ENCODE results near the gene MYO15B.

The MYO15B gene

GRCh38 chr17:75670868-75671267, 83.3 kb downstream of the MYO15B start:
- DNase-seq = no peak

DNA sequence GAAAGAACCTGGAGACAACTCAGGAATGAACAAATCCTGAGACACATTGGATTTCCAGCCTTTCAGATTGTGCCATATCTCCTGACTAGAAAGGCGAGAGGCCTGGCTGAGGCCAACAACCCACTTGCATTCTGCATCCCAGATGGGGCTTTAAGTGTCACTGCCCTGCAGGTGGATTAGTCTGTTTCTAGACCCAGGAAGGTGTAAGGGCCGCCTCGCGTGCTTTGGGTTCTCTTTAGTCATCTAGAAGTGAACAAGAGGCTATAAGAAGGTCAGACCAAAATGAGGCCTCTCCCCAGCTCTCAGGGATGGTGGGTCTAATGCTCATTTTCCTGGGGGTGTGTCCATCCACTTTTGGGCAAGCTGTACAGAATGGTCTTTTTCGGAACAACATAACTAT, 84.4 kb downstream of the MYO15B start:
- DNase-seq = no peak

DNA sequence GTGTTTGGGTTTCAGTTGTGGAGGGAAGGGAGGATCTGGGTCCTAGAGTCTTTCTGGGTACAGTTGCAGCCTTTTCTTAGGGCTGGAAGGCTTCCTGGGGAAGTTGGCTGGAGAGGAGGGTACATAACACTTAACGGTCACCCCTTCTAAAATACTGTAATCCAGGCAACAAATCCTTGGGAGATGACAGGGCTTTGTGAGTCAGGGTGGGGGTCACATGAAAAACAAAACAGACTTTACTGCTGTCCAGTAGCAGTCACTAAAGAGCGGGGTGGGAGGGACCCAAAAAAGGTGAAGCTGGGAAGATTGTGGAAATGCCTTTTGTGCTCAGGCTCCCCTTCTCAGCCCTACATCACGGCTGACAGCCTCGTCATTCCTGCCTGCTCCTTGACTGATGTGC, 85.9 kb downstream of the MYO15B start:
- no peak for DNase-seq

Measured in GDM1 (cell line).